GM19455 (cell line): ENCODE data around the gene NDUFS2.
"Not testable (repeated sequence)": the region's sequence is repeated elsewhere in the genome, so short reads cannot be mapped to it uniquely, and the experiment has no call there.

Experiments used
- ATAC-seq: cut with Tn5 transposase; IDR thresholded peaks from one replicate; pipeline ENCODE4 v1.9.1; 2021; ENCODE audit not compliant: unreplicated experiment

Gene NDUFS2

GRCh38 chr1:161218301-161219077, 16.3 kb downstream of the NDUFS2 start:
- ATAC-seq: no peak

GRCh38 chr1:161219078-161219892, 17.1 kb downstream of the NDUFS2 start:
- no peak for ATAC-seq

- ATAC-seq: no peak
Observed at GRCh38 chr1:161220002-161220401, 17.8 kb downstream of the NDUFS2 start.

- no peak for ATAC-seq
Observed at GRCh38 chr1:161222175-161223019, 20.2 kb downstream of the NDUFS2 start.

GRCh38 chr1:161223805-161224694, 21.9 kb downstream of the NDUFS2 start:
- ATAC-seq: no peak

GRCh38 chr1:161224695-161225087, 22.5 kb downstream of the NDUFS2 start:
- not testable (repeated sequence) for ATAC-seq

GRCh38 chr1:161225178-161225533, 23.0 kb downstream of the NDUFS2 start:
- ATAC-seq: peak; percentile 2

- peak; percentile 90 for ATAC-seq
Observed at GRCh38 chr1:161225534-161226319, 23.6 kb downstream of the NDUFS2 start, which contains the start of gene TOMM40L. TOMM40L (plus strand) TSS chr1:161226060; CDS start chr1:161226490, 430 bp downstream.

GRCh38 chr1:161226320-161226711, 24.1 kb downstream of the NDUFS2 start:
- no peak for ATAC-seq

- no peak for ATAC-seq
Observed at GRCh38 chr1:161226759-161227158, 24.6 kb downstream of the NDUFS2 start.

GRCh38 chr1:161227196-161227871, 25.2 kb downstream of the NDUFS2 start:
- peak; percentile 52 for ATAC-seq

GRCh38 chr1:161228032-161228431, 25.9 kb downstream of the NDUFS2 start:
- ATAC-seq: no peak

- no peak for ATAC-seq
Observed at GRCh38 chr1:161229896-161230295, 27.7 kb downstream of the NDUFS2 start.

GRCh38 chr1:161230762-161231161, 28.6 kb downstream of the NDUFS2 start:
- ATAC-seq: no peak

- no peak for ATAC-seq
Observed at GRCh38 chr1:161233102-161233501, 30.9 kb downstream of the NDUFS2 start.

GRCh38 chr1:161235957-161236775, 34.0 kb downstream of the NDUFS2 start:
- no peak for ATAC-seq

- ATAC-seq: no peak
Observed at GRCh38 chr1:161238039-161238473, 35.9 kb downstream of the NDUFS2 start, which contains the start of gene NR1I3. NR1I3 (minus strand) TSS chr1:161238203; CDS start chr1:161236565, 1,638 bp downstream.

GRCh38 chr1:161241682-161242081, 39.5 kb downstream of the NDUFS2 start:
- ATAC-seq: no peak
